ENCODE measurements around the gene AKNAD1. TPM values are rescaled to one million over a fixed set of nuclear protein-coding genes. Genes with fewer than 3 reads are reported as not detected.
"Not testable (repeated sequence)": the region's sequence is repeated elsewhere in the genome, so short reads cannot be mapped to it uniquely, and the experiment has no call there.

The AKNAD1 gene
- total RNA-seq, 4 donors from 2014 or later: 0.67 to 3.9 TPM; not detected in 2

GRCh38 chr1:108893141-108893530, 36.2 kb upstream of the AKNAD1 start:
- ATAC-seq: no peak
- Histone ChIP-seq H3K4me1 (peaks cover 5 to 8% of the 10 kb centered on the region in 2 donors), H3K36me3 (no peaks in the 10 kb centered on the region), H3K27me3 (peaks cover 0 to 3% (median 0%) of the 10 kb centered on the region in 3 donors), H3K27ac (no peak overlapping the region), H3K9me3 (no peaks in the 10 kb centered on the region), H3K4me3 (no peak overlapping the region)
- no peak for DNase-seq
- in situ Hi-C loops (cut with MboI; ENCODE audit: low sequenced_read_pairs in 4 of 4) (loop anchor here in 3 of 4 donors (5.0 kb wide), 2 partner anchors 61 to 66 kb away; no protein-coding TSS in a partner anchor), intact Hi-C loops (cut with DNase I; ENCODE audit: low total_unique reads) (no loop called here)
- no peak for TF ChIP-seq POLR2A (IDR thresholded peaks at IDR 0.05)
- no peak for TF ChIP-seq CTCF (IDR thresholded peaks at IDR 0.05 in 4 of 5, conservative IDR thresholded peaks at IDR 0.05 in 1 of 5)

DNA sequence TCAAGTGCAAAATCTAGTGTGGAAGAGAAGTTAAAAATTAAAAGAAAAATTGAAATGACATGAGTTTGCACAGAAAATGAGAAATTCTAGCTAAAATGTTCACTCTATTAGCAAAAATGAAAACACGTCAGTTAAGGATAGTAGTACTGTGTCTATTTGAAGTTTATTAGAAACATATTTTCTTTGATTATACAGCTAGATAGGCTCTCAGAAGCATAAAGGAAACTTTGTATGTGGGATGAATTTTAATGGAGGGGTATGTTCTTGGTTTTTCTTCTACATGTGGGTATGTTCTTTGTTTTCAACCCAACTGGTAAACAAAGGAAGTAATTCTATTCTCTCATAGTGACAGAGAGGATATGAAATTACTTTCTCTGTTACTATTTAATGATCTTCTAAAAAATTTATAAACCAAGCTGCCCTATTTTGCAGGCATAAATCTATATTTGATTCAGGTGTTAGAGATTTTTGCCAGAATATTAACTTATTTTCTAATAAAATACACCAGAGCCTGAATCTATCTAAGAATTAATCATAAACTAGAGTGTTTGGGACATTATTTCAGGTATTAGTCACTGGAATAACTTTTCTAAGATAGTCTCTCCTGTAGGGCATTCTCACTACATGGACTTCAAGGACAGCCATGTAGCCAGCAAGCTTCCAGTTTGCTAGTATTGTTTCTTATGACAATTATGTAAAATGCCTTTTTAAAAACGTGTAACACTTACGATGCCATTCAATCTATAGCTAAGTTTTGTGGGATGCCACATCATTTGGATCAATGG, 35.7 kb upstream of the AKNAD1 start:
- Histone ChIP-seq H3K27ac (no peak overlapping the region), H3K9me3 (no peaks in the 10 kb centered on the region), H3K4me1 (peaks cover 5 to 8% of the 10 kb centered on the region in 2 donors), H3K27me3 (peaks cover 0 to 3% (median 0%) of the 10 kb centered on the region in 3 donors), H3K36me3 (no peaks in the 10 kb centered on the region), H3K4me3 (no peak overlapping the region)
- in situ Hi-C loops (cut with MboI; ENCODE audit: low sequenced_read_pairs in 4 of 4) (loop anchor here in 3 of 4 donors (5.0 kb wide), 2 partner anchors 60 to 65 kb away; no protein-coding TSS in a partner anchor), intact Hi-C loops (cut with DNase I; ENCODE audit: low total_unique reads) (no loop called here)
- no peak for ATAC-seq
- TF ChIP-seq CTCF (IDR thresholded peaks at IDR 0.05 in 4 of 5, conservative IDR thresholded peaks at IDR 0.05 in 1 of 5) (no peak), POLR2A (IDR thresholded peaks at IDR 0.05) (no peak)
- DNase-seq: no peak

DNA sequence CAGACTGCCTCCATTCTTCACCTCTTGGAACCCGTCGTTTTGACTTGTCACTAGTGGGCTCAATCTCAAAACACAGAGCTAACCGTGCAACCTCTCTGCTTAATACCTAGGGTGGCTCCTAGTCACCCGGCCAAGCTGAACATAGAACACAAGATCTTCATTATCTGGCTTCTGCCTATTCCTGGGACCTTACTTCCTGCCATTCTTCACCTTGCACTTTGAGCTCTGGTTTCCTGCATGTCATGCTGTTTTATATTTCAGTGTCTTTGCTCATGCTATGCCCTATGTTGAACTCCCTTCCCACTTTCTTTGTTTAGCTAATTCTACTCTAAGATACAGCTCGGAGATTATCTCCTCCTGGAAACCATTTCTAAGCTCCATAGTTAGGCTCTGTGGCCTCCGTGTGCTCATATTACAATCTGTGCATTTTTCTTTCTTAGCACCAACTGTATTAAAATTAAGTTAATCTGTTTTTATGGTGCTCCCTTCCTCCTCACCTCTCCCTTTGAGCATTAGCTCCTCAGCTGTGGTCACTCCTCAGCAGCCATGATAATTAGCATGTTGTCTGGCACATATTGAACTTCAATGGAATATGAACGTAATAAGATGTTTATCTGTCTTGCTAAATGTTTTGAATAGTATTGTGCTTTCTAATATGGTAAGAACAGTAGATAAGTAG, 33.0 kb upstream of the AKNAD1 start:
- ATAC-seq: no peak
- Histone ChIP-seq H3K9me3 (no peaks in the 10 kb centered on the region), H3K27ac (no peak overlapping the region), H3K4me3 (no peak overlapping the region), H3K4me1 (peaks cover 0 to 4% of the 10 kb centered on the region in 2 donors), H3K27me3 (peaks cover 0 to 3% (median 0%) of the 10 kb centered on the region in 3 donors), H3K36me3 (no peaks in the 10 kb centered on the region)
- intact Hi-C loops (cut with DNase I; ENCODE audit: low total_unique reads) (no loop called here), in situ Hi-C loops (cut with MboI; ENCODE audit: low sequenced_read_pairs in 4 of 4) (loop anchor here in 3 of 4 donors (5.0 kb wide), 2 partner anchors 58 to 63 kb away; no protein-coding TSS in a partner anchor)
- no peak for DNase-seq
- TF ChIP-seq CTCF (IDR thresholded peaks at IDR 0.05 in 4 of 5, conservative IDR thresholded peaks at IDR 0.05 in 1 of 5) (no peak), POLR2A (IDR thresholded peaks at IDR 0.05) (no peak)

DNA sequence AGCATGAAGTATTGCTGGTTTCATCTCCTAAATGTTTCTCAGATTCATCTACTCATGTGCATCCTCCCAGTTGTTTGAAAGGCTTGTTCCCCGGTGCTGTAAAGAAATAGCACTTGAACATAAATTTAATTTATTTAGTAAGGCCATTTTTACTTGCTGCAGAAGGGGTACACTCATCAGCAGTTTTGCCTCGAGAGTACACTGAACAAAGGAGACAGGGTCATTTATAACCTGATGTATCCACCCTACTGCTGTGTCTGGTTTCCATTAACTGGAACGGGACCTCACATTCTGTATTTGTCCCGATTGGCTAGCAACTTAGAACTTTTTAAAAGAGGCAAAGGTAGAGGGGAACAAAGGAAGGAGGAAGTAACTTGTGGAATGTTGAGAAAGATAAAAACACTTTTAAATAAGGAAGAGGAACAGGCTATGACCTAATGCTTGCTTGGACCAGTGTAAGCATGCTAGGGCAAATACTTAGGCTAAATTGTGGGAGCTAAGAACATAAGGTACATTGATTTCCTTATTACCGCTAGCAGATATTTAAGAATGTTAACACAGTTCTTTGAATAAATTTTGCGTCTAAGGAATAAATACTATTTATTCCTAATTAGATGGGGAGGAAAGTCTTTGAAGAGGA, 32.2 kb upstream of the AKNAD1 start:
- H3K36me3 ChIP-seq; H3K4me1 ChIP-seq; H3K4me3 ChIP-seq; H3K9me3 ChIP-seq; ATAC-seq; DNase-seq; intact Hi-C loops (cut with DNase I; ENCODE audit: low total_unique reads); in situ Hi-C loops (cut with MboI; ENCODE audit: low sequenced_read_pairs in 4 of 4); H3K27ac ChIP-seq; H3K27me3 ChIP-seq: not testable (repeated sequence)

- Histone ChIP-seq H3K4me1 (peaks cover 0 to 4% of the 10 kb centered on the region in 2 donors), H3K36me3 (no peaks in the 10 kb centered on the region), H3K27ac (no peak overlapping the region), H3K9me3 (no peaks in the 10 kb centered on the region), H3K27me3 (no peaks in the 10 kb centered on the region), H3K4me3 (no peak overlapping the region)
- no peak for ATAC-seq
- TF ChIP-seq CTCF (IDR thresholded peaks at IDR 0.05 in 4 of 5, conservative IDR thresholded peaks at IDR 0.05 in 1 of 5) (no peak), POLR2A (IDR thresholded peaks at IDR 0.05) (no peak)
- in situ Hi-C loops (cut with MboI; ENCODE audit: low sequenced_read_pairs in 4 of 4): no loop called here
- intact Hi-C loops (cut with DNase I; ENCODE audit: low total_unique reads): no loop called here
- no peak for DNase-seq
Measured at GRCh38 chr1:108886292-108886691, 29.4 kb upstream of the AKNAD1 start.
